Heart right ventricle (tissue), 16 donors: ENCODE data around the gene SFRP5. TPM values are rescaled to one million over a fixed set of nuclear protein-coding genes. Genes with fewer than 3 reads are reported as not detected.

Experiments
- ATAC-seq, 8 donors: fragments of 200-7000 bp; cut with Tn5 transposase; one replicate each; pipeline ENCODE4 v1.9.1; 2020; ENCODE audit warnings: mild to moderate bottlenecking in 8 of 8, moderate library complexity in 8 of 8, moderate number of reproducible peaks in 1 of 8
- DNase-seq, 2 donors: peaks; one replicate each; pipeline ENCODE4 v3.0.0-alpha.2; 2020
- H3K27ac ChIP-seq, 10 donors: fragments of 200-600 bp; sonication (generic) in 2 of 10; one replicate each; pipeline versions ENCODE4 v1.5.0 to v1.8.0; 2020 to 2022; ENCODE audit warnings: mild to moderate bottlenecking in 3 of 10
- H3K27me3 ChIP-seq, 7 donors: fragments of 200-600 bp; one replicate each; pipeline ENCODE4 v1.8.0; 2021 to 2022; ENCODE audit warnings: mild to moderate bottlenecking in 2 of 7
- H3K36me3 ChIP-seq, 9 donors: fragments of 200-600 bp; sonication (generic) in 1 of 9; one replicate each; pipeline versions ENCODE4 v1.5.0 to v1.8.0; 2020 to 2022; ENCODE audit warnings: mild to moderate bottlenecking in 2 of 9
- H3K4me1 ChIP-seq, 9 donors: fragments of 200-600 bp; sonication (generic) in 1 of 9; one replicate each; pipeline versions ENCODE4 v1.5.0 to v1.8.0; 2020 to 2022; ENCODE audit warnings: mild to moderate bottlenecking in 4 of 9
- H3K4me3 ChIP-seq, 10 donors: fragments of 200-600 bp; sonication (generic) in 2 of 10; one replicate each; pipeline versions ENCODE4 v1.5.0 to v1.8.0; 2020 to 2022; ENCODE audit warnings: mild to moderate bottlenecking in 7 of 10, moderate library complexity in 2 of 10
- H3K9me3 ChIP-seq, 11 donors: fragments of 200-600 bp in 10 of 11; sonication (generic) in 2 of 11; one replicate each; pipeline versions ENCODE4 v1.5.0 to v1.8.0; 2013 to 2022; ENCODE audit warnings: mild to moderate bottlenecking in 2 of 11, control low read depth in 1 of 11, moderate library complexity in 1 of 11
- WGBS, 2 donors: extraction: QIAGEN DNeasy Blood & Tissue Kit; methylation state at CpG; one replicate each; pipeline ENCODE4 v1.1.7; 2013; ENCODE audit warnings: inconsistent platforms in 1 of 2; 5-methylcytosine and 5-hydroxymethylcytosine counted together
- intact Hi-C, 10 donors: fragments of 100-400 bp; cut with DNase I; formaldehyde crosslinking; loops; one replicate each; pipeline versions ENCODE4 v1.11.1 to v1.14.2; 2022
- polyA plus RNA-seq, 2 donors: library from polyadenylated mRNA; stranded (reverse); fragments of 200-250 nt; gene quantifications; one replicate each; pipeline ENCODE4 v1.2.3, GENCODE V29; 2013
- total RNA-seq, 10 donors: library from RNA; stranded (reverse); fragmentation: NEBNext Ultra II Directional in 3 of 10; extraction: Animal tissue kit (Norgen Biotek cat#: 25700) in 3 of 10; gene quantifications; one replicate each; pipeline versions ENCODE4 v1.2.1 to v1.2.4, GENCODE V29; 2021 to 2023
- TF ChIP-seq, protein P1 (sequence below), 9 donors: fragments of 200-600 bp; sonication (generic) in 2 of 9; IDR thresholded peaks; one replicate each; pipeline versions ENCODE4 v1.5.0 to v1.8.0; 2021 to 2022; ENCODE audit warnings: antibody characterized with exemption in 9 of 9, mild to moderate bottlenecking in 5 of 9, moderate library complexity in 1 of 9
- donor health status: Arrhythmogenic right ventricular cardiomyopathy.
- donor health status: ischemic (EF 13 %, LVEDD 7.1; RV severe dilation, severe dysfunction).
- donor health status: healthy with polysubstance abuse.
- donor health status: DM: no; HTN: yes; CAD: no.
- donor health status: DM: no; HTN: no; CAD: no.
- donor health status: ischemic (EF 25% LVEDD 6.9; RV normal size, moderate dysfunction).
- donor health status: ischemic (EF 25% LVEDD 5.7; RV mildly dilated, moderate dysfunction).
- donor health status: healthy.
- donor health status: DM: yes; HTN: yes; CAD: no.
- donor health status: Ischemic cardiomyopathy.
- donor health status: ischemic (EF 35%, LVEDD 5.7; RV mildly dilated, moderate dysfunction).
- donor health status: nonischemic (EF 11% LVEDD 7.7; RV severe dilation, severe dysfunction).
- donor health status: DM: yes; HTN: yes; CAD: no.
- donor health status: PGD.
- donor health status: ischemic (EF 29% LVEDD 5.4; RV normal size, mild dysfunction).
- donor health status: nonischemic (EF 23%, LVEDD 6.1; RV moderate dilation, normal function).

The SFRP5 gene
- total and polyA plus RNA-seq, 12 donors = 0.19 to 4.3 (median 1.0) TPM; not detected in 2

DNA sequence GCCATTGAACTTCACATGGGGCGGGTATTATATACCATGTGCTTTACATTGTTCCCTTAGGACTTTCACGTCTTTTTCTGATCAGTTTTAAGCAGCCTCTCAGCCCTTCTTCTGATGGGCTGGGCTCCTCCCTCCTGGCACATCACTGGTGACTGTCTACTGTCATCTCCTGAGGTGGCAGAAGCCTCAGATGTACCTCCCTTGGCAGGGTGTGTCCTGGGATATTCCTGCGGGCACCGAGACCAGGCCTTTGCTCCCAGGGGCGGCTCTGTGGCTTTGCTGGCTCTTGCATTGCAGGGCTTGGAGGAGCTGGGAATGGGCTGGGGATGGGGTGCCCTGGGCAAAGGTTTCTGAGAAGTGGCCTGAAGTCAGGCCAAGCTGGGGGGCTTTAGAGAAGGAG, 43.2 kb upstream of the SFRP5 start:
- Histone ChIP-seq H3K4me3 (no peak overlapping the region), H3K4me1 (no peaks in the 10 kb centered on the region), H3K27me3 (peaks cover 0 to 27% (median 0%) of the 10 kb centered on the region in 7 donors), H3K27ac (no peak overlapping the region), H3K9me3 (no peaks in the 10 kb centered on the region), H3K36me3 (no peaks in the 10 kb centered on the region)
- DNase-seq (no peak), ATAC-seq (no peak)
- intact Hi-C loops = no loop called here
- TF ChIP-seq, protein P1, sequence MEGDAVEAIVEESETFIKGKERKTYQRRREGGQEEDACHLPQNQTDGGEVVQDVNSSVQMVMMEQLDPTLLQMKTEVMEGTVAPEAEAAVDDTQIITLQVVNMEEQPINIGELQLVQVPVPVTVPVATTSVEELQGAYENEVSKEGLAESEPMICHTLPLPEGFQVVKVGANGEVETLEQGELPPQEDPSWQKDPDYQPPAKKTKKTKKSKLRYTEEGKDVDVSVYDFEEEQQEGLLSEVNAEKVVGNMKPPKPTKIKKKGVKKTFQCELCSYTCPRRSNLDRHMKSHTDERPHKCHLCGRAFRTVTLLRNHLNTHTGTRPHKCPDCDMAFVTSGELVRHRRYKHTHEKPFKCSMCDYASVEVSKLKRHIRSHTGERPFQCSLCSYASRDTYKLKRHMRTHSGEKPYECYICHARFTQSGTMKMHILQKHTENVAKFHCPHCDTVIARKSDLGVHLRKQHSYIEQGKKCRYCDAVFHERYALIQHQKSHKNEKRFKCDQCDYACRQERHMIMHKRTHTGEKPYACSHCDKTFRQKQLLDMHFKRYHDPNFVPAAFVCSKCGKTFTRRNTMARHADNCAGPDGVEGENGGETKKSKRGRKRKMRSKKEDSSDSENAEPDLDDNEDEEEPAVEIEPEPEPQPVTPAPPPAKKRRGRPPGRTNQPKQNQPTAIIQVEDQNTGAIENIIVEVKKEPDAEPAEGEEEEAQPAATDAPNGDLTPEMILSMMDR (IDR thresholded peaks at IDR 0.05) = no peak
- 83 to 84% methylated on average over 5 of the region's 5 CpGs for WGBS, 2 donors

- ATAC-seq = no peak
- Histone ChIP-seq H3K9me3 (no peaks in the 10 kb centered on the region), H3K4me3 (no peak overlapping the region), H3K4me1 (no peaks in the 10 kb centered on the region), H3K36me3 (no peaks in the 10 kb centered on the region), H3K27ac (no peak overlapping the region), H3K27me3 (peaks cover 0 to 22% (median 0%) of the 10 kb centered on the region in 7 donors)
- DNase-seq = no peak
- TF ChIP-seq, protein P1 (IDR thresholded peaks at IDR 0.05) = no peak
- WGBS, 2 donors = 55% methylated on average over 3 of the region's 3 CpGs
- intact Hi-C loops = no loop called here
Observed at GRCh38 chr10:97813311-97813710, 41.5 kb upstream of the SFRP5 start.

DNA sequence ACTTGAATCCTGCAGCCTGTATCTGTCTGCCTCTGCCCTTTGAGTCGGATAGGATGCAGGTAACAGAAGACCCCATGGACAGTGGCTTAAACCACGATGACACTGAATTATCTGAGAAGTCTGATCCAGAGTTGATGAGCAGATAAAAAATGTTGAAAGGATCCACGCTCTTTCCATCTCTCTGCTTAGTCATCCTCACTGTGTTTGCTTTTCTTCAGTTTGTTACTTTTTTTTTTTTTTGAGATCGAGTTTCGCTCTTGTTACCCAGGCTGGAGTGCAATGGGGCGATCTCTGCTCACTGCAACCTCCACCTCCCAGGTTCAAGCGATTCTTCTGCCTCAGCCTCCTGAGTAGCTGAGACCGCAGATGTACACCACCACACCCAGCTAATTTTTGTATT, 40.9 kb upstream of the SFRP5 start:
- no peak overlapping the region for H3K4me3 ChIP-seq
- TF ChIP-seq, protein P1 (IDR thresholded peaks at IDR 0.05) = no peak
- no peak for DNase-seq
- peaks cover 0 to 22% (median 0%) of the 10 kb centered on the region in 7 donors for H3K27me3 ChIP-seq
- H3K36me3 ChIP-seq = no peaks in the 10 kb centered on the region
- no peak for ATAC-seq
- H3K9me3 ChIP-seq = no peaks in the 10 kb centered on the region
- H3K27ac ChIP-seq = no peak overlapping the region
- no peaks in the 10 kb centered on the region for H3K4me1 ChIP-seq
- intact Hi-C loops = no loop called here
- 73 to 79% methylated on average over 8 of the region's 8 CpGs for WGBS, 2 donors

DNA sequence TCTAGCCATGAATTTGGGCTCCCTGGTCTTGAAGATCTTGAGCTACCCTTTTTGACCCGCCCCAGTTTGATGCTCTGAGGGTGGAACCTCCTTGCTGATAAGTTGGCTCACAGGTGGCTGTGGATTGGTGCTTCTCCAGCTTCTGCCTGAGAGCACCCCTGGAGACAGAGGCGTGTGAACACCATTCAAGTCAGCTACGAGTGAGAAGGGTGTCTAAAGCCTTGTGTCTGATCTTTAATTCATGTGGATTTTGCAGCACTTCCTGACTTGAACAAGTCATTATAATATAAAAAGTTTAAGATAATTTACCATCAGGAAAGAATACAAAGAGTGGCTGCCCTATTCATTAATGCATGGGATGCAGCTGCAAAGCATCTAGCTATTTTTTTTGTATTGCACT, 40.2 kb upstream of the SFRP5 start:
- ATAC-seq = no peak
- Histone ChIP-seq H3K4me3 (no peak overlapping the region), H3K36me3 (no peaks in the 10 kb centered on the region), H3K27ac (no peak overlapping the region), H3K27me3 (peaks cover 0 to 21% (median 0%) of the 10 kb centered on the region in 7 donors), H3K4me1 (no peaks in the 10 kb centered on the region), H3K9me3 (no peaks in the 10 kb centered on the region)
- WGBS, 2 donors = 53 to 54% methylated on average over 3 of the region's 3 CpGs
- TF ChIP-seq, protein P1 (IDR thresholded peaks at IDR 0.05) = no peak
- intact Hi-C loops = no loop called here
- DNase-seq = no peak
